Measurements from ENCODE around the gene DNAI2.

Gene DNAI2

GRCh38 chr17:74335529-74336062 lies 61.6 kb downstream of the DNAI2 start:
- no peak for FAIRE-seq

GRCh38 chr17:74336307-74336706 lies 62.3 kb downstream of the DNAI2 start:
- FAIRE-seq (no peak), DNase-seq (ENCODE audit: insufficient read length, low spot score) (no peak)

More at GRCh38 chr17:74335529-74336062, 61.6 kb downstream of the DNAI2 start:
- no peak for DNase-seq (ENCODE audit: insufficient read length, low spot score)

GRCh38 chr17:74337834-74338500 lies 63.9 kb downstream of the DNAI2 start:
- DNase-seq (ENCODE audit: insufficient read length, low spot score), result no peak

GRCh38 chr17:74339537-74340195 lies 65.6 kb downstream of the DNAI2 start:
- FAIRE-seq, result no peak
- DNase-seq (ENCODE audit: insufficient read length, low spot score), result no peak

More at GRCh38 chr17:74337834-74338500, 63.9 kb downstream of the DNAI2 start:
- FAIRE-seq, result no peak

- FAIRE-seq (no peak), DNase-seq (ENCODE audit: insufficient read length, low spot score) (no peak)
Measured at GRCh38 chr17:74340470-74341023, 66.5 kb downstream of the DNAI2 start.

GRCh38 chr17:74342224-74342623 lies 68.2 kb downstream of the DNAI2 start:
- DNase-seq (ENCODE audit: insufficient read length, low spot score) (no peak), FAIRE-seq (no peak)

- no peak for DNase-seq (ENCODE audit: insufficient read length, low spot score)
- FAIRE-seq, result no peak
Measured at GRCh38 chr17:74343121-74343520, 69.1 kb downstream of the DNAI2 start.

GRCh38 chr17:74343526-74344284 lies 69.7 kb downstream of the DNAI2 start:
- DNase-seq (ENCODE audit: insufficient read length, low spot score) (no peak), FAIRE-seq (no peak)

- FAIRE-seq (no peak), DNase-seq (ENCODE audit: insufficient read length, low spot score) (no peak)
Measured at GRCh38 chr17:74344658-74345057, 70.6 kb downstream of the DNAI2 start.

- no peak for DNase-seq (ENCODE audit: insufficient read length, low spot score)
- no peak for FAIRE-seq
Measured at GRCh38 chr17:74345433-74346241, 71.6 kb downstream of the DNAI2 start.

GRCh38 chr17:74347646-74348045 lies 73.6 kb downstream of the DNAI2 start:
- no peak for DNase-seq (ENCODE audit: insufficient read length, low spot score)
- FAIRE-seq, result no peak

GRCh38 chr17:74349120-74349519 lies 75.1 kb downstream of the DNAI2 start:
- FAIRE-seq (no peak), DNase-seq (ENCODE audit: insufficient read length, low spot score) (no peak)

- FAIRE-seq (no peak), DNase-seq (ENCODE audit: insufficient read length, low spot score) (no peak)
Measured at GRCh38 chr17:74350486-74350885, 76.5 kb downstream of the DNAI2 start.

- DNase-seq (ENCODE audit: insufficient read length, low spot score), result no peak
- no peak for FAIRE-seq
Measured at GRCh38 chr17:74351552-74352210, 77.6 kb downstream of the DNAI2 start.

- no peak for DNase-seq (ENCODE audit: insufficient read length, low spot score)
- FAIRE-seq, result no peak
Measured at GRCh38 chr17:74353446-74354060, 79.5 kb downstream of the DNAI2 start.

- DNase-seq (ENCODE audit: insufficient read length, low spot score), result peak; percentile 92
- FAIRE-seq, result no peak
Measured at GRCh38 chr17:74354123-74354522, 80.1 kb downstream of the DNAI2 start.

- DNase-seq (ENCODE audit: insufficient read length, low spot score) (no peak), FAIRE-seq (no peak)
Measured at GRCh38 chr17:74354561-74354960, 80.5 kb downstream of the DNAI2 start.

GRCh38 chr17:74355065-74355464 lies 81.0 kb downstream of the DNAI2 start:
- no peak for DNase-seq (ENCODE audit: insufficient read length, low spot score)
- no peak for FAIRE-seq

Data from GM19239 (cell line).